Natural killer cell (primary cell): ENCODE results near the gene DCXR. TPM values are rescaled to one million over a fixed set of nuclear protein-coding genes. Genes with fewer than 3 reads are reported as not detected.

Experiments used
- ATAC-seq, 3 donors: fragments of 150-1000 bp in 2 of 3; fragments of 200-7000 bp in 1 of 3; cut with Tn5 transposase; 1 replicate in 1 of 3; 2 replicates in 2 of 3; pipeline ENCODE4 v1.10.0; 2021; ENCODE audit warnings: mild to moderate bottlenecking in 2 of 3, moderate library complexity in 2 of 3
- DNase-seq, 2 donors: peaks; one replicate each; pipeline versions ENCODE4 v3.0.0 to v3.0.0-alpha.2; 2013 to 2021; ENCODE audit warnings: mixed read lengths in 1 of 2
- H3K27ac ChIP-seq: one replicate; pipeline ENCODE4 v1.5.1; 2013; ENCODE audit warnings: mild to moderate bottlenecking, low read length
- H3K27me3 ChIP-seq: one replicate; pipeline ENCODE4 v1.6.1; 2013; ENCODE audit warnings: low read length; ENCODE audit not compliant: control insufficient read depth, insufficient read depth
- H3K36me3 ChIP-seq: one replicate; pipeline ENCODE4 v1.6.1; 2013; ENCODE audit warnings: low read length; ENCODE audit not compliant: control insufficient read depth, insufficient read depth
- H3K4me1 ChIP-seq: one replicate; pipeline ENCODE4 v1.6.1; 2013; ENCODE audit warnings: low read length; ENCODE audit not compliant: control insufficient read depth, insufficient read depth
- H3K4me3 ChIP-seq: one replicate; pipeline ENCODE4 v1.5.1; 2013; ENCODE audit warnings: low read length
- H3K9me3 ChIP-seq: one replicate; pipeline ENCODE4 v1.6.1; 2013; ENCODE audit warnings: low read length; ENCODE audit not compliant: control insufficient read depth, insufficient read depth
- H3K27ac Mint-ChIP-seq, 2 donors: one replicate each; pipeline ENCODE4 v1.8.0; 2022; ENCODE audit warnings: mild to moderate bottlenecking in 2 of 2, mixed read lengths in 2 of 2, moderate library complexity in 1 of 2
- H3K27me3 Mint-ChIP-seq, 2 donors: one replicate each; pipeline ENCODE4 v1.8.0; 2022; ENCODE audit warnings: low read depth in 2 of 2, mixed read lengths in 2 of 2
- H3K36me3 Mint-ChIP-seq: one replicate; pipeline ENCODE4 v1.8.0; 2022; ENCODE audit warnings: mixed read lengths
- H3K4me1 Mint-ChIP-seq, 2 donors: one replicate each; pipeline ENCODE4 v1.8.0; 2022; ENCODE audit warnings: mixed read lengths in 2 of 2
- H3K4me3 Mint-ChIP-seq: one replicate; pipeline ENCODE4 v1.8.0; 2022; ENCODE audit warnings: mild to moderate bottlenecking, moderate library complexity, mixed read lengths
- H3K9me3 Mint-ChIP-seq, 2 donors: one replicate each; pipeline ENCODE4 v1.8.0; 2022; ENCODE audit warnings: mixed read lengths in 2 of 2
- CTCF ChIP-seq: fragments of 200-600 bp; IDR thresholded peaks from one replicate; pipeline ENCODE4 v1.8.0; 2022; ENCODE audit warnings: antibody characterized with exemption
- WGBS: methylation state at CpG from one replicate; pipeline ENCODE4 v1.1.7; 2013; ENCODE audit warnings: missing lambda C conversion rate; ENCODE audit not compliant: insufficient coverage; 5-methylcytosine and 5-hydroxymethylcytosine counted together
- intact Hi-C: fragments of 100-400 bp; cut with micrococcal nuclease; formaldehyde crosslinking; loops from one replicate; pipeline ENCODE4 v1.14.2; 2022
- total RNA-seq, 4 donors: library from RNA; stranded (reverse); fragments of 120-200 nt in 1 of 4; gene quantifications; one replicate each; pipeline versions ENCODE4 v1.2.3 to v1.2.4, GENCODE V29; 2013 to 2022

Gene DCXR
- total RNA-seq, 3 donors from 2014 or later (not counting 1 experiment from before 2014, with no cell fraction given): 93.9 to 171 (median 145) TPM

- H3K9me3 ChIP-seq: no peaks in the 10 kb centered on the region
- H3K27me3 ChIP-seq: no peaks in the 10 kb centered on the region
- Mint-ChIP-seq H3K4me3 (no peak overlapping the region), H3K9me3 (no peaks in the 10 kb centered on the region), H3K27me3 (no peaks in the 10 kb centered on the region), H3K4me1 (peaks cover 0 to 9% of the 10 kb centered on the region in 2 donors), H3K36me3 (no peaks in the 10 kb centered on the region), H3K27ac (no peak overlapping the region)
- no peak for TF ChIP-seq CTCF
- no peak overlapping the region for H3K27ac ChIP-seq
- peaks cover 4% of the 10 kb centered on the region for H3K4me1 ChIP-seq
- H3K4me3 ChIP-seq: no peak overlapping the region
- H3K36me3 ChIP-seq: no peaks in the 10 kb centered on the region
- DNase-seq (no peak), ATAC-seq (no peak)
- intact Hi-C loops: no loop called here
- WGBS: 88% methylated on average over 28 of the region's 28 CpGs
Measured at GRCh38 chr17:82016061-82016874, 21.2 kb downstream of the DCXR start.

GRCh38 chr17:82015311-82015971 is 22.1 kb downstream of the DCXR start:
- Mint-ChIP-seq H3K27ac (no peak overlapping the region), H3K4me3 (no peak overlapping the region)
- intact Hi-C loops: no loop called here

GRCh38 chr17:82014971-82015310 is 22.6 kb downstream of the DCXR start:
- 88% methylated on average over 13 of the region's 13 CpGs for WGBS
- H3K4me3 Mint-ChIP-seq: no peak overlapping the region
- H3K4me1 Mint-ChIP-seq: no peaks in the 10 kb centered on the region
- H3K27ac Mint-ChIP-seq: no peak overlapping the region
- no peaks in the 10 kb centered on the region for H3K9me3 Mint-ChIP-seq
- H3K36me3 Mint-ChIP-seq: no peaks in the 10 kb centered on the region
- no peak for DNase-seq
- no peaks in the 10 kb centered on the region for H3K27me3 Mint-ChIP-seq
- H3K27ac ChIP-seq: no peak overlapping the region
- no peaks in the 10 kb centered on the region for H3K9me3 ChIP-seq
- no peak for TF ChIP-seq CTCF
- no peak for ATAC-seq
- no peaks in the 10 kb centered on the region for H3K27me3 ChIP-seq
- no peaks in the 10 kb centered on the region for H3K36me3 ChIP-seq
- H3K4me1 ChIP-seq: no peaks in the 10 kb centered on the region
- intact Hi-C loops: no loop called here
- H3K4me3 ChIP-seq: no peak overlapping the region

More at GRCh38 chr17:82015311-82015971, 22.1 kb downstream of the DCXR start:
- Mint-ChIP-seq H3K36me3 (no peaks in the 10 kb centered on the region), H3K27me3 (no peaks in the 10 kb centered on the region), H3K9me3 (no peaks in the 10 kb centered on the region), H3K4me1 (peaks cover 0 to 4% of the 10 kb centered on the region in 2 donors)
- DNase-seq: no peak
- Histone ChIP-seq H3K36me3 (no peaks in the 10 kb centered on the region), H3K4me1 (no peaks in the 10 kb centered on the region), H3K9me3 (no peaks in the 10 kb centered on the region), H3K27ac (no peak overlapping the region), H3K27me3 (no peaks in the 10 kb centered on the region), H3K4me3 (no peak overlapping the region)
- no peak for ATAC-seq
- WGBS: 94% methylated on average over 24 of the region's 24 CpGs
- TF ChIP-seq CTCF: no peak
